Activated CD8-positive, alpha-beta memory T cell treated with anti-CD3 and anti-CD28 coated beads for 4 hours (primary cell): ENCODE measurements around the gene CTSA.
"Not testable (repeated sequence)": the region's sequence is repeated elsewhere in the genome, so short reads cannot be mapped to it uniquely, and the experiment has no call there.

Source experiments
- DNase-seq, 2 donors: peaks; one replicate each; pipeline ENCODE4 v3.0.0-alpha.2; 2020; ENCODE audit warnings: low read depth in 2 of 2

Gene CTSA

DNA sequence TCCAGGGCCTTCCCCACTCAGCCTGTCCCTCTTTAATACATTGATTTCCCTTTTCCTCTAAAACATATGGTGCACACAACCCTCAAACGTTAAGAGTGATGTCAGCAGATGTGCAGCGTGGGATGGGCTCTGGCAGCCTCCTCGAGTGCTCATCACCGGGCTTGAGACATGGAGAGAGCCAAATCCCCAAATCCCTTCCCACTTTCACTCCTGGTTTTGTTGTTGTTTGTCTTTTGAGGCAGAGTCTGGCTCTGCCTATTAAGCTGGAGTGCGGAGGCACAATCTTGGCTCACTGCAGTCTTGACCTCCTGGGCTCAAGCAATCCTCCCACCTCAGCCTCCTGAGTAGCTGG is 26.6 kb downstream of the CTSA start:
- no peak for DNase-seq

DNA sequence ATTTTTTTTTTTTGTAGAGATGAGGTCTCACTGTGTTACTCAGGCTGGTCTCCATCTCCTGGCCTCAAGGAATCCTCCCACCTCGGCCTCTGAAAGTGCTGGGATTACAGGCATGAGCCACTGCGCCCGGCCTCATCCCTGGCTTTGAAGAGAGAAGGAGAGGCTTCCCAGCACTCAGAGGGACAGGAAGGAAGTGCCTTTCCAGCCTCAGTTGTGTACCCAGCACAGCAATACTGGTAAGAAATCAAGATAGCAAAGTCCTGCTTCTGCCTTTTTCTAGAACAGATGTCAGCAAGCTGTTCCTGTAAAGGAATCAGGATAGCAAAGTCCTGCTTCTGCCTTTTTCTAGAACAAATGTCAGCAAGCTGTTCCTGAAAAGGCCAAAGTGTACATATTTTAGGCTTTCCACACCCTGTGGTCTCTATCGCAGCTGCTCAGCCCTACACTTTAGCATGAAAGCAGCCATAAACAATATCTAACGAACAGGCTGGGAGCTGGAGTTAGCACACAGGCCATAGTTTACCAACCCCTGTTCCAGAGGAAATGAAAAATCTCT is 27.1 kb downstream of the CTSA start:
- no peak for DNase-seq

DNA sequence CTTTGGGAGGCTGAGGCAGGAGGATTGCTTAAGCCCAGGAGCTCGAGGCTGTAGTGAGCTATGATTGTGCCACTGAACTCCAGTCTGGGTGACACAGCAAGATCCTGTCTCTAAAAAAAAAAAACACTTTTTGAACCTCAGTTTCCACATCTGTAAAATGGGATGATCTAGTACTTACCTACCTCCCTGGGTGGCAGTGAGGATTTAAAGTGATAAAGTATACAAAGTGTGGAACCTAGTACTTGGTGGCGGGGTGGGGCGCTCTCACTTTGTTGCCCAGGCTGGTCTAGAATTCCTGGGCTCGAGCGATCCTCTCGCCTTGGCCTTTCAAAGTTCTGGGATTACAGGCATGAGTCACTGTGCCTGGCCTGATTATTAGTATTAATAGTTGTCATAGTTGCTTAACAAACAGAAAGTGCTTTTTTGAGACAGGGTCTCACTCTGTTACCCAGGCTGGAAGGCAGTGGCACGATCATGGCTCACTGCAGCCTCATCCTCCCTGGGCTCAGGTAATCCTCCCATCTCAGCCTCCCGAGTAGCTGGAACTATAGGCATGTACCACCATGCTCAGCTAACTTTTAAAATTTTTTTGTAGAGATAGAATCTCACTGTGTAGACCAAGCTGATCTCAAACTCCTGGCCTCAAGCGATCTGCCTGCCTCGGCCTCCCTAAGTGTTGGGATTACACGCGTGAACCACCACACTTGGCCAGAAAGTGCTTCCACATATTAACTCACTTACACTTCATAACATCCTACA is 27.8 kb downstream of the CTSA start:
- DNase-seq: no peak

DNA sequence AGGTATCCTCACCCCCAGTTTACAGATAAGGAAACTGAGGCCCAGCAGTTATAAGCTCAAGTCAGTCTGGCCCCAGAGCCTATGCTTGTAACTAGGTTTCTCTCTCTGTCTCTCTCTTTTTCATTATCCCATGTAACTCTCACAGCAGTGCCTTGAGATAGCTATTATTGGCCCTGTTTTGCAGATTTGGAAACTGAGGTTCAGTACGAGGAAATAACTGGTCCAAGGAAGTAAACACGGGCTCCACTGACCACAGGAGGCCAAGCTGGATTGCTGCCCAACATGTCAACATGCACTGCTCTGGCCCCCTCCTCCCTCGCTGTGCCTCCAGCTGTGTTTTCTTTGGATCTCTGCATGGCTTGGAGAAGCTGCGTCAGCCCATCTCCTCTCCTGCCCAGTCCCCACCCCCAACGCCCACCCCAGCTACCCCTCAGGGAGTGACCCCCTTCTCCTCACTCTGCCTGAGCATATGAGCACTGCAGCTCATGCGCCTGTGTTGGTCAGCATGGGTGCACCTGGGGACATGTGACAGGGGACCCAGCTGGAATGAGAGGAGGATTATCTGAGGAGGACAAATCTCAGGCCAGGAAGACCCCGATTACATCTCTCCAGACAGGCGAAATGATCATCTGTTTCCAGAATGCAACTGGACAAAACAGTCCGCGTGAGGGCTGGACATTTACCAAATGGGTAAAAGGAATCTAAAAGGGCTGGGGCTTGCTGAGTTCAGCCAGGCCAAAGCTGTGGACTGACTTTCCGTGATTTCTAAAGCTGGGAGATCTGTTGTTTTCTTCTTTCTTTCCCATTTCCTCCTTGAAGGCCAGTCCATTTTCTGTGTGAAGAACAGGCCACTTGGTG is 28.6 kb downstream of the CTSA start:
- DNase-seq: no peak

DNA sequence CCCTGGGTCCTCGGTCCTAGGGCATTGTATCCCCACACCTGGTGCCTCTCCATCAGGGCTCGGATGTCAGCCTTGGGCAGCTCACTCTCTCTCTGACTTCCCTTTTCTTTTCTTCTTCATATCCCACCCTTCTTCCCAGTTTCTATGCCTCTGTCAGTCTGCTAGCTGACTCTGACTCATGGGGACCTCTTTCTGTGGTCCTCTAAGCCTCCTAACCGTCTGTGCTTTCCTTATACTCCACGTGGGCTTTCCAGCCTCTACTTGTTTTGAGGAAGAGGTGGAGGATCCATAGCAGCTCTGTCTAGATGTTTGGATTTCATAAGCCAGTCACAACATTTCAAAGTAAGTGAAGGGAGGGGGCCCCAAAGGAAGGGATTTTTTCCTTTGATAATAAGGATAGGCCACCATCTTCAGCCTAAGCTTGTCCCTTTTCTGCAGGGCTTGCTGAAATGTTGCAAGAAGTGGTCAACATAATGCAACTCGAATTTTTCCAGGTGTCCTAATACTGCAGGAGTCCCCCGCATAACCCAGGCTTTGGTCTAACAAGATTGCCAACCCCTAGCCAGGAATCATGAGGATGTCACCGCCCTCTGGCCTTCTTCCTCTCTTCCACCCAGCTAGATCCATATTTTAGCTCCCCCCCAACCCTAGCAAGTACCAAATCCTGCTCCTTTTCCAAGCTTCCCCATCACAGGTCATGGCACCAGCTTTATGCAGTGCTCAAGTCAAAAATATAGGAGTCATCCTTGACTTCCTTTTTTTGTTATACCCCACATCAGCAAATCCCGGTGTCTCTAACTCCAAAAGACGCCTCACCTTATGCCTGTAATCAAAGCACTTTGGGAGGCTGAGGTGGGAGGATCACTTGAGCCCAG is 29.6 kb downstream of the CTSA start:
- DNase-seq: no peak

DNA sequence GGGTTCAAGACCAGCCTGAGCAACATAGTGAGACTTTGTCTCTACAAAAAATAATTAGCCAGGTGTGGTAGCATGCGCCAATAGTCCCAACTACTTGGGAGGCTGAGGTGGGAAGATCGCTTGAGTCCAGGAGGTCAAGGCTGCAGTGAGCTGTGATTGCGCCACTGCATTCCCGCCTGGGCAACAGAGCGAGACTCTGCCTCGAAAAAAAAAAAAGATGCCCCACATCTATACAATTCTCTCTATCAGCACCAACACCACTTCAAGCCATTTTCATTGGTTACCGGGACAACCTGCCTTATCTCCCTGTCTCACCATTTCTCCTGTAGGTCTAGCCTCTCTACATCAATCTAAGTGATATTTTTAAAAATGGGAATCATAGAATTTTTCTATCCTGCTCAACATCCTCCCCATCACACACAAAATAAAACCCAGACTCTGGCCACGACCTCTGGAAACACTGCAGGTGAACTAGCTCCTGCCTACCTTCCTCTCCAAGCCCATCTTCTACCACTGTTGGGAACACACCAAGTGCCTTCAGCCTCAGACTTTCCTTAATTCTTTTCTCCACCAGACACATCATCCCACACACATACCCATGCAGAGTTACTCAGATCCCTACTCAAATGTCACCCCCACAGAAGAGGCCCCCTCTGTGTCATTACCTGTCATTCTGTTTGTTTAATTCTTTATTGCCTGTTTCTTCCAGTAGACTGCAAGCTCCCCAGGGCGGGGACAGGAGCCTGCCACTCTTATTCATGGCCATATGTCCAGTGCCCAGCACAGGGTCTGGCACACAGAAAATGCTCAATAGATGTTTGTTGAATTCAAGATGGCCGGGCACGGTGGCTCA is 30.4 kb downstream of the CTSA start:
- DNase-seq: no peak

DNA sequence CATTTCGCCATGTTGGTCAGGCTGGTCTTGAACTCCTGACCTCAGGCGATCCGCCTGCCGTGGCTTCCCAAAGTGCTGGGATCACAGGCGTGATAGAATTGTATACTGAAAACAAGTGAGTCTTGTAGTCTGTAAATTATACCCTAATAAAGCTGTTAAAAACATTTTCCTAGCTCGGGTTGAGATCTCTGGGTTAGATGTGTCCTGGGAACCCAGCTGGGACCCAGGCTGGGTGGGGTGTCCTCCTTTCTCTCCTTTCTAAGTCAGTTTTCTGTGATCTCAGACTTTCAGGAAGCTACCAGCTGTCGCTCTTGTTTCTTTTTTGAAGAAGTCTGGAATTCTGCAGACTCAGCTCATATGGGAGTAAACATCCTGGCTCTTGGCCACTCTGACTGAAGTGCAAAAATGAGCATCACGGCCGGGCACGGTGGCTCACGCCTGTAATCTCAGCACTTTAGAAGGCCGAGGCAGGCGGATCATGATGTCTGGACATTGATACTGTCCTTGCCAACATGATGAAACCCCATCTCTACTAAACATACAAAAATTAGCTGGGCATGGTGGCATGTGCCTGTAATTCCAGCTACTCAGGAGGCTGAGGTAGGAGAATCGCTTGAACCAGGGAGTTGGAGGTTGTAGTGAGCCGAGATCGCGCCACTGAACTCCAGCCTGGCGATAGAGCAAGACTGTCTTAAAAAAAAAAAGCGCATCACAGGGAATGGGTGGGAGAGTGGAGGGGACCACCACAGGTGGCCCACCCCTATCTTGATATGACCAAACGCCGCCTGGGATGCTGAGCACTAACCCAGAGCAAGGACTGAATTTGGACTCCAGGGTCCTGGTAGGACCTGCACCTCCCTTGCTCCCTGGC is 33.5 kb downstream of the CTSA start:
- DNase-seq: no peak

DNA sequence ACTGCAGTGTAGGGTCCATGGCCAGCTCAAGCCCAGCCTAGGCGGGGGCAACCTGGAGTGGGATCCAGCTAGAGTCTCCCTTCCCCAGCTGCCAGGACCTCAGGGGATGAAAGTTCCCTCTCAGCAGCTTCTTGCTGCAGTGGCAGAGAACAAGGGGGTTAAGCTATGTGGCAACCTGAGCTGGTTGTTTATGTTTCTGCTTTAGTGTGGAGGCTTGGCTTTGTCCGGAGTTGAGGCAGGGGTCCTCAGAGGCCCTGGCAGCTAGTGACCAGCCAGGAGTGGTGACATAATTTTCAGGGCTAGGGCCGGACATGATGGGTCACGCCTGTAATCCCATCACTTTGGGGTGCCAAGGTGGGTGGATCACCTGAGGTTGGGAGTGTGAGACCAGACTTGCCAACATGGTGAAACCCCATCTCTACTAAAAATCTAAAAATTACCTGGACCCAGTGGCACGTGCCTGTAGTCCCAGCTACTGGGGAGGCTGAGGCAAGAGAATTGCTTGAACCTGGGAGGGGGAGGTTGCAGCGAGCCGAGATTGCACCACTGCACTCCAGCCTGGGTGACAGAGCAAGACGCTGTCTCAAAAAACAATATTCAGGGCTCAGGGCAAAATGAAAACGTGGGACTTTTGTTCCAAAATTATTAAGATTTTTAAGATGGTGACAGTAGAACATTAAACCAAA is 34.8 kb downstream of the CTSA start:
- no peak for DNase-seq

DNA sequence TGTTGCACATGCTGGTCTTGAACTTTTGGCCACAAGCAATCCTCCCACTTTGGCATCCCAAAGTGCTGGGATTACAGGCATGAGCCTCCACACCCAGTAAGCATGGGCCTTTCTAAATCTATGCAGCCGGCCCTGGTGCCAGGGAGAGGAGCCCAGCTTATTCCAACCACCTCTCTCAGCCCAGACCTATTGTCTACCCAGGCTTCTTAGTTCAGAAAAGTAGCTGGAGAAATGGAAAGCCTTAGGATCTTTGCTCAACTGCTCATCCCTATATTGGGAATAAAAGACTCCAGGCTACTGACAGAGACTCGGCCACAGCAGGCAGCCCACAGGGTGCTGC is 35.6 kb downstream of the CTSA start:
- no peak for DNase-seq

DNA sequence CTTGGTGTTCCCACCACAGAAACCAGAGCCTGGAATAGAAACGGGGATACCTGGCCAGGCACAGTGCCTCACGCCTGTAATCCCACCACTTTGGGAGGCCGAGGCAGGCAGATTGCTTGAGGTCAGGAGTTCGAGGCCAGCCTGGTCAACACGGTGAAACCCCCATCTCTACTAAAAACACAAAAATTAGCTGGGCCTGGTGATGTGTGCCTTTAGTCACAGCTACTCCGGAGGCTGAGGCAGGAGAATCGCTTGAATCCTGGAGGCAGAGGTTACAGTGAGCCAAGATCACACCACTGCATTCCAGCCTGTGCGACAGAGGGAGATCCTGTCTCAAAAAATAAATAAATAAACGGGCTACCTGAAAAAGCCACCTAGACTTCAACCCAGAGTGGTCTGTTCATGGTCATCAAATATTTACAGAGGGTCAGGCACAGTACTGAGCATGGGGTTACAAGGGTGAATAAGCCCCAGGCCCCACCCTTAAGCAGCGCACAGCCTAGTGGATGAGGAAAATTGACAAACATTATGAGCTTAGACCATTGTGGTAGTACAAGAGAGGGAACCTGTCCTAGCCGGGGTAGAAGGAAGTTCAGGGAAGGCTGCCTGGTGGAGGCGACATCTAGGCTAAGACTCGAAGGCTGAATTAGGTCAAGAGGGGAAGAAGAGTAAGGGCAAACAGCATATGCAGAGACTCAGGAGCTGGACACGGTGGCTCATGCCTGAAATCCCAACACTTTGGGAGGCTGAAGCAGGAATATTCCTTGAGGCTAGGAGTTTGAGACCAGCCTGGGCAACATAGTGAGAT is 36.1 kb downstream of the CTSA start:
- DNase-seq: no peak

DNA sequence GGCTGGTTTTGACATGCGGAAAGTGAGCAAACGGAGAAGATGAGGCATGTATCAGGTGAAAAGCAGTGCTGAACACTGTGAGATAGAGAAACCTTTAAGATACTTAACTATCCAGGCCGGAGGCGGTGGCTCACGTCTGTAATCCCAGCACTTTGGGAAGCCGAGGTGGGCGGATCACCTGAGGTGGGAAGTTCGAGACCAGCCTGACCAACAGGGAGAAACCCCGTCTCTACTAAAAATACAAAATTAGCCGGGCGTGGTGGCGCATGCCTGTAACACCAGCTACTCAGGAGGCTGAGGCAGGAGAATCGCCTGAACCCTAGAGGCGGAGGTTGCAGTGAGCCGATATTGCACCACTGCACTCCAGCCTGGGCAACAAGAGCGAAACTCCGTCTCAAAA is 40.5 kb downstream of the CTSA start:
- not testable (repeated sequence) for DNase-seq

DNA sequence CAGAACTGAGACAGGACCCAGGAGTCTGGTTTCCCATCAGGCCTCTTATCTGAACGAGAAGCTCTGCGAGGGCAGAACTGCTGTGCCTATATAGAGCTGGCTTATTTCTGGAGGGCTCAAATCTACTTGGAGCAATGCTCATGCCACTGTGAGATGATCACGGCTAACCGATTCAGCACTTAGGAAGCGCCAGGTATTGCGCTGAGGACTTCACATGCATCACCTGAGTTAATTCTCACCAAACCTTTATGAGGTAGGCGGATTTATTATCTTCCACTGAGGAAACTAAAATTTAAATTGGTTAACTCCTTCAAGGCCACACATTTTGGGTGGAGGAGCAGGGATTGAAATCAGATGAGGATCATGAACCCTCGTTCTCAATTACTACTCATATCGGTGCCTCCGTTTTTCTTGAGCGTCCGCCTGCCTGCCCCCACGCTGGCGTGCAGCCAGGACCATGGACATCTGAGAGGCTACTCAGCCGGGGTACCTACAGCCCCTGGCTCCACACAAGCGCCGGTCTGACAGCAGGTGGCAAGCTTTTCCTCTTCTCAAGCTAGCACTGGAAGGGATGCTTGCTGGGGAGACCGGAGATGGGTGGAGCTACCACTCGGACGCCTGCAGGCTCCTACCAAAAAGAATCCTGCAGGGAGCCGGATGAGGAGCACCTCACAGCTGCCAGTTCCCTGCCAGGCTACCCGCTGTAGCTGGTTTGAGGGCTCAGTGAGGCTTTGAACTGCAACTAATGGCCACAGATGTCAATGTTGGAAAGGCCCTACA is 42.3 kb downstream of the CTSA start:
- peak; percentile 21 to 32 for DNase-seq

DNA sequence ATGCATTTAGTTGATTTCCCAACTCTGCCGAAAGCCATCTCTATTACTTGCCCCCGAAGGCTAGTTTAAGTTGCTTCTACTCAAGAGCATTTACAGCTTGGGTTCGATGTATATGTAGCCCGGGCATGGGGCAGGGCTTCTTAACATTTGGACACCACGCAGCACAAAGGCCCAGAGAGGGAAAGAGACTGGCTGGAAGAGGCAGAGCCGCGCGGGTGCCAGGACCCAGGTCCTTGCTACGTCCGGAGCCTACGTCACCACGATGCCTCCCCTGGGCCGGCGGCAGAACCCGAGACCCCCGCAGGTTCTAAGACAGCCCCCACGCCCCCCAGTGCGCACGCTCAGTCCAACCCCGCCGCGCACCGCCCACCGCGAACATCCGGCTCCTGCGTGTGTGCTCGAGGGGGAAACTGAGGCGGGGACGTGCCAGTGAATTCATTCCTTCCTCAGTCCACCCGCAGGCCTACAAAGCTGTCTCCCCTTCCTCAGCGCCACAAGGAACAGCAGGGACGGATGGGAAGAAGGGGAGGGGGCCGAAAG is 43.0 kb downstream of the CTSA start:
- peak in 1 of 2 donors; percentile 30 for DNase-seq

DNA sequence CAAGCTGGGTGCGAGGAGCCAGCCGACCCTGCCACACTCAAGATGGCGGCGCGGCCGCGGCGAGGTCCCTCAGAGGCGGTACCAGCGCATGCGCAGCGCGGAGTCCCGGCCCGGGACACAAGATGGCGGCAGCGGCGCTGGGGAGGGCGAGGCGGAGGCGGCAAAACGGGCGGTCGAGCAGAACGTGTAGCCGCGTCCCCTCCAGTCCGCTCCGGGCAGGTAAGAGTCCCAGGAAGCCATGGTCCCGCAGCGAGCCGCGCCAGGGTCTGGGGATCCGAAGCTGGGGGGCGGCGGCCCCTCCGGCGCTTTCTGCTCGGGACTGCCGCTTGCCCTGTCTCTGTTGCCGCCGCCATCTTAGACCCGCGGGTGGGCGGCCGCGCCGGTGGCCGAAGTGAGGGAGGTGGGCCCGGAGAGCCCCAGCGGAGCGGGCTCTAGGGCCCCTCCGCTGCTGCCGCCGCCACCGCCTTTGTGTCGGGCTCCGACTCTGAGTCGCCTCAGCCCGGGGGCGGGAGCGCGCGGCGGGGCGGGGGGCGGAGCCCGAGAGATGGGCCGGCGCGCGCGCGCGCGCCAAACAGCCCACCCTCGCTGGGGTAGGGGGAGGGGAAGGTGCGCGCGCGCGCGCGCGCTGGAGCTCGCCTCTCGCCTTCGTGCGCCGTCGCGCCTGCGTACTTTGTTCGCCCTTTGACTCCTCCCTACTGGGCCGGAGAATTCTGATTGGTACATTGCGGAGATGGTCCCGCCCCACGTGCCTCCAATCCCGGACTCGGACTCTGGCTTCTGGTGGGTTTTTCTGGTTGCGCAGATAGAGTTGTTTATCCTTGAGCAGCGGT is 43.7 kb downstream of the CTSA start, which contains the start of gene PCIF1:
Gene PCIF1, plus strand, starts transcription at position 98 of the 830 bp plus-strand sequence. CDS start 4,317 bp downstream, outside the sequence.
- DNase-seq: peak; percentile 96 to 97

DNA sequence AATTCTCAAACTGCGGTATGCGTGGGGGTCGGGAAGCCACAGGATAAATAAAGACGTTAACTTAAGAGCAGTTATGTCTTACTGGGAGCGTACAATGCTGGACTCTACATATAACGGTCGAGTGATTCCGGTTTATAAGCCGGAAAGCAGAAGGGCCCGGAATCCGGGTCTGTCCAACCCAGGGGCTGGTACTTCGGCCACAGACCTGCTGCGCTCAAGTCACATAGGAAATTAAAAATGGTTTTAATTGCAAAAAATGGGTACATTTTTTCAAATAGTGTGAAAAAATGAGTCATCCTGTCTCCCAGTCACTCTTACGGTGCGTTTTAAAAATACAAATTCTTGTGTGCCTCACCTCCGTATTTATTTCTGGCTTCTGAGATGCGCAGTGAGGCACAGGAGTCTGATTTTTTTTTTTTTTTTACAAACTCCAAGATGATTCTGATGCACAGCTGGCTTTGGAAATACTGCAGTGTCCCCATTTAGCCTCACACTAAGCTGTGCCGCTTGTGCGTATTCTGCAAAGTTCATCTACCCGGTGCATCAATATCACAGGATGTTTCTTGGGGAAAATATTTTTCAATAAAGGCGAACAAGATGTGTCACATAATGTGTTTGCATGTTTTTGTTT is 44.4 kb downstream of the CTSA start:
- DNase-seq: no peak

DNA sequence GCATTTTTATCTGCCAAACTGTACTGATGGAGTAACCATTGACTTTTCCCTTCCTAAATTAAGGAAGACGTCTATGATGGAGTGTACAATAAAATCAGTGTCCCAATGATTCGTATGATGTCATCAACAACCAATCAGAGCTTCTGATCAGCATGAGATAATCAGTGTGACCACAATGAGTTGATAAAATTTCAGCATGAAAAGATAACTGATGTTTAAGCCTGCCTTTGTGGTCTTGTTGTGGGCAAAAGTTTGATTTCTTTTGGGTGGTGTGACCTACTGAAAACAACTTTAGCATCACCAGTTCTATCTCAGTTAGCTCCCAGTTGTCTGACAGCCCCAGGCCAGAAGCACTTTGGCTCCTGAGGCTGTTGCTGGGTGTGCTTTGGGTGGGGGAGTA is 46.6 kb downstream of the CTSA start:
- no peak for DNase-seq
